OCI-LY3 (cell line): ENCODE results near the gene STX5.

ENCODE experiments used
- EZH2phosphoT487 ChIP-seq: fragments of 200-600 bp; shearing (Covaris generic); IDR thresholded peaks from 2 replicates; pipeline ENCODE4 v1.6.1; 2018; ENCODE audit warnings: antibody characterized with exemption, mixed run types, low read depth
- TF ChIP-seq, protein P1 (sequence below): fragments of 200-600, 300-600 bp; sonication (generic); IDR thresholded peaks from 2 replicates; pipeline ENCODE4 v1.5.1; 2014; ENCODE audit warnings: antibody characterized with exemption, low read length, low read depth

GRCh38 chr11:62804310-62805075 is 27.4 kb downstream of the STX5 start:
- TF ChIP-seq, protein P1, sequence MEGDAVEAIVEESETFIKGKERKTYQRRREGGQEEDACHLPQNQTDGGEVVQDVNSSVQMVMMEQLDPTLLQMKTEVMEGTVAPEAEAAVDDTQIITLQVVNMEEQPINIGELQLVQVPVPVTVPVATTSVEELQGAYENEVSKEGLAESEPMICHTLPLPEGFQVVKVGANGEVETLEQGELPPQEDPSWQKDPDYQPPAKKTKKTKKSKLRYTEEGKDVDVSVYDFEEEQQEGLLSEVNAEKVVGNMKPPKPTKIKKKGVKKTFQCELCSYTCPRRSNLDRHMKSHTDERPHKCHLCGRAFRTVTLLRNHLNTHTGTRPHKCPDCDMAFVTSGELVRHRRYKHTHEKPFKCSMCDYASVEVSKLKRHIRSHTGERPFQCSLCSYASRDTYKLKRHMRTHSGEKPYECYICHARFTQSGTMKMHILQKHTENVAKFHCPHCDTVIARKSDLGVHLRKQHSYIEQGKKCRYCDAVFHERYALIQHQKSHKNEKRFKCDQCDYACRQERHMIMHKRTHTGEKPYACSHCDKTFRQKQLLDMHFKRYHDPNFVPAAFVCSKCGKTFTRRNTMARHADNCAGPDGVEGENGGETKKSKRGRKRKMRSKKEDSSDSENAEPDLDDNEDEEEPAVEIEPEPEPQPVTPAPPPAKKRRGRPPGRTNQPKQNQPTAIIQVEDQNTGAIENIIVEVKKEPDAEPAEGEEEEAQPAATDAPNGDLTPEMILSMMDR, result no peak
- no peak for TF ChIP-seq EZH2phosphoT487
